K562 (cell line): ENCODE data around the gene PHF19. TPM values are rescaled to one million over a fixed set of nuclear protein-coding genes. Genes with fewer than 3 reads are reported as not detected.
A peak's percentile ranks its signal among the peaks of the same experiment; 100 is the strongest.

ENCODE experiments used
- ATAC-seq: fragments of 200-7000 bp; cut with Tn5 transposase; 3 replicates; pipeline ENCODE4 v1.9.1; 2020; ENCODE audit warnings: moderate library complexity
- BruUV-seq: library from RNA; stranded (reverse); fragments of 400-500 nt; replicated peaks from 2 replicates; lab custom pipeline; 2021; lab: Mats Ljungman, UMichigan
- CTCF ChIA-PET: fragments of 300-600 bp; formaldehyde crosslinking; extraction: SDS; loops from one replicate; lab custom pipeline; 2021; ENCODE audit warnings: low intra/inter-chr PET ratio; lab: Yijun Ruan, JAX
- POLR2A ChIA-PET: fragments of 300-600, 350-650 bp; sonication (Branson Sonifier 250); formaldehyde crosslinking; extraction: SDS; loops from one replicate; lab custom pipeline; 2021; ENCODE audit warnings: antibody characterized with exemption, inconsistent platforms; lab: Yijun Ruan, JAX
- DNase-seq, 4 experiments: peaks; one replicate each; pipeline versions ENCODE4 v3.0.0 to v3.0.0-alpha.2; 2011 to 2018; ENCODE audit warnings: low spot score in 3 of 4, mixed read lengths in 3 of 4; ENCODE audit errors: extremely low read depth in 1 of 4
- FAIRE-seq: peaks from 2 replicates; lab custom pipeline; 2011; peaks lifted over from hg19 to GRCh38; lab: Jason Lieb, UNC
- H2AFZ ChIP-seq: 2 replicates; pipeline ENCODE4 v1.6.0; 2011; ENCODE audit warnings: low read depth, low read length, control low read depth, inconsistent platforms
- H3K27ac ChIP-seq: fragments of 200-600 bp; 3 replicates; pipeline ENCODE4 v1.8.0; 2011; ENCODE audit warnings: low read depth, mild to moderate bottlenecking, control low read depth, inconsistent platforms, low read length, moderate library complexity, mixed read lengths; ENCODE audit errors: extremely low read depth
- H3K27me3 ChIP-seq, 2 experiments: fragments of 300-600 bp in 1 of 2; 2 replicates in 1 of 2; 3 replicates in 1 of 2; pipeline versions ENCODE4 v1.6.0 to v1.8.0; 2011; ENCODE audit warnings: inconsistent platforms in 2 of 2, low read length in 2 of 2, mild to moderate bottlenecking in 1 of 2, mixed read lengths in 1 of 2, moderate library complexity in 1 of 2; ENCODE audit not compliant: control insufficient read depth in 2 of 2, insufficient read depth in 2 of 2
- H3K36me3 ChIP-seq: fragments of 300-600 bp; 3 replicates; pipeline ENCODE4 v1.8.0; 2011; ENCODE audit warnings: mild to moderate bottlenecking, low read length, inconsistent platforms; ENCODE audit not compliant: control insufficient read depth, insufficient read depth
- H3K4me1 ChIP-seq, 2 experiments: fragments of 200-600 bp in 1 of 2; replicated peaks in 1 of 2; 2 replicates in 1 of 2; 3 replicates in 1 of 2; pipeline versions ENCODE4 v1.5.1 to v1.8.0; 2011; ENCODE audit warnings: inconsistent platforms in 2 of 2, low read length in 2 of 2, mild to moderate bottlenecking in 1 of 2, mixed read lengths in 1 of 2, moderate library complexity in 1 of 2; ENCODE audit not compliant: control insufficient read depth in 2 of 2, insufficient read depth in 2 of 2
- H3K4me2 ChIP-seq: 2 replicates; pipeline ENCODE4 v1.6.1; 2011; ENCODE audit warnings: low read length, control low read depth, inconsistent platforms, mixed read lengths; ENCODE audit not compliant: insufficient read depth
- H3K4me3 ChIP-seq: fragments of 200-600 bp; sonication (generic), shearing (Covaris generic); 2 replicates; pipeline ENCODE4 v1.5.1; 2016; ENCODE audit warnings: control low read depth, inconsistent platforms
- H3K79me2 ChIP-seq: fragments of 200-600 bp; 3 replicates; pipeline ENCODE4 v1.8.0; 2011; ENCODE audit warnings: low read length, inconsistent platforms; ENCODE audit not compliant: control insufficient read depth, insufficient read depth
- H3K9ac ChIP-seq, 2 experiments: 2 replicates each; pipeline versions ENCODE4 v1.6.0 to v1.6.1; 2011; ENCODE audit warnings: low read depth in 2 of 2, low read length in 2 of 2, control low read depth in 1 of 2, inconsistent platforms in 1 of 2, mild to moderate bottlenecking in 1 of 2, mixed read lengths in 1 of 2; ENCODE audit not compliant: insufficient read depth in 1 of 2
- H3K9me1 ChIP-seq: one replicate; pipeline ENCODE4 v1.6.0; 2011; ENCODE audit warnings: inconsistent platforms, mild to moderate bottlenecking, low read length, moderate library complexity; ENCODE audit not compliant: control insufficient read depth, insufficient read depth
- H3K9me3 ChIP-seq: replicated peaks from 2 replicates; pipeline ENCODE4 v1.5.1; 2011; ENCODE audit warnings: low read depth, low read length, inconsistent platforms; ENCODE audit not compliant: control insufficient read depth, insufficient read depth
- H4K20me1 ChIP-seq: replicated peaks from 2 replicates; pipeline ENCODE4 v1.6.1; 2011; ENCODE audit warnings: low read length, inconsistent platforms, mixed read lengths; ENCODE audit not compliant: control insufficient read depth, insufficient read depth
- E2F1 ChIP-seq: sonication (generic); formaldehyde crosslinking; IDR thresholded peaks from 2 replicates; pipeline ENCODE4 v1.8.1; 2023; ENCODE audit warnings: mild to moderate bottlenecking, missing genetic modification reagents, moderate library complexity
- HNRNPH1 ChIP-seq: fragments of 200-400 bp; formaldehyde crosslinking; optimal IDR thresholded peaks from 2 replicates; pipeline ENCODE3; 2017; ENCODE audit warnings: low read depth, mild to moderate bottlenecking, low read length, moderate library complexity
- HNRNPLL ChIP-seq: fragments of 200-400 bp; formaldehyde crosslinking; IDR thresholded peaks from 2 replicates; pipeline ENCODE4 v1.6.1; 2017; ENCODE audit warnings: low read length, low read depth, mild to moderate bottlenecking; ENCODE audit not compliant: poor library complexity, severe bottlenecking
- NCOA1 ChIP-seq: fragments of 450-650 bp; IDR thresholded peaks from 2 replicates; pipeline ENCODE4 v1.6.1; 2016; ENCODE audit warnings: low read depth
- POLR3G ChIP-seq: IDR thresholded peaks from 2 replicates; pipeline ENCODE4 v1.6.1; 2011; ENCODE audit not compliant: insufficient read length, insufficient replicate concordance; ENCODE audit errors: extremely low read depth
- SMARCA5 ChIP-seq: fragments of 450-650 bp; IDR thresholded peaks from 2 replicates; pipeline ENCODE4 v1.6.1; 2016
- STAT6 ChIP-seq: sonication (generic); formaldehyde crosslinking; IDR thresholded peaks from 2 replicates; pipeline ENCODE4 v1.8.1; 2023; ENCODE audit warnings: mild to moderate bottlenecking, missing genetic modification reagents
- WGBS: fragments of 100-300 bp; shearing (Covaris generic); methylation state at CpG from one replicate; pipeline ENCODE4 v1.1.6; 2016; ENCODE audit warnings: low coverage, mixed read lengths; ENCODE audit not compliant: insufficient coverage; ENCODE audit errors: missing lambda C conversion rate; 5-methylcytosine and 5-hydroxymethylcytosine counted together
- in situ Hi-C: fragments of 300-500 bp; cut with MboI; formaldehyde crosslinking; loops from 4 replicates; pipeline ENCODE4 v1.15.0; 2018; ENCODE audit warnings: inconsistent platforms, mixed read lengths
- intact Hi-C: fragments of 100-400 bp; cut with micrococcal nuclease; formaldehyde crosslinking; loops from 2 replicates; pipeline ENCODE4 v1.14.2; 2022
- polyA plus RNA-seq, 8 experiments: library from polyadenylated mRNA; depleted of rRNA in 4 of 8; stranded (reverse) in 5 of 8; unstranded in 3 of 8; fragments of >200 nt; fragmentation: Nextera tagmentation in 2 of 8; fragmentation: Illumina TruSeq in 1 of 8; extraction: Ambion mirVana in 2 of 8; extraction: Trizol in 1 of 8; gene quantifications; 2 replicates each; pipeline versions ENCODE4 v1.2.1 to v1.2.3, GENCODE V29; 2011 to 2014; ENCODE audit warnings: inconsistent platforms in 1 of 8, missing spikeins in 1 of 8
- total RNA-seq, 7 experiments: library from RNA; depleted of rRNA in 6 of 7; stranded (reverse); fragments of >200 nt in 6 of 7; fragmentation: Illumina TruSeq in 2 of 7; extraction: Trizol in 2 of 7; gene quantifications; 2 replicates each; pipeline versions ENCODE4 v1.2.1 to v1.2.3, GENCODE V29; 2011 to 2021; ENCODE audit warnings: low replicate concordance in 1 of 7
- TF ChIP-seq, protein P1 (sequence below), 2 experiments: fragments of 450-650 bp in 1 of 2; sonication (generic) in 1 of 2; formaldehyde crosslinking in 1 of 2; IDR thresholded peaks in 1 of 2; conservative IDR thresholded peaks in 1 of 2; 2 replicates each; pipeline versions ENCODE4 v1.6.1 to v1.8.1; 2016 to 2023; ENCODE audit warnings: mild to moderate bottlenecking in 2 of 2, moderate library complexity in 2 of 2, inconsistent platforms in 1 of 2, missing genetic modification reagents in 1 of 2

PHF19 gene
- total and polyA plus RNA-seq, 9 of the 15 experiments (the other 6 are each of a cell fraction or from before 2014, with no cell fraction given), result 95.8 to 403 (median 255) TPM

GRCh38 chr9:120885958-120886357 is 9.0 kb upstream of the PHF19 start:
- H3K27ac ChIP-seq, result no peak overlapping the region
- no peaks in the 10 kb centered on the region for H3K9me3 ChIP-seq
- POLR2A ChIA-PET, result interaction anchor here (0.7 to 22.9 kb wide), 7 partner anchors 10 to 42 kb away, joined by 4 to 464 read pairs (median 10); partner anchors contain the start of gene PHF19
- no peak overlapping the region for H3K4me2 ChIP-seq
- no peaks in the 10 kb centered on the region for H3K27me3 ChIP-seq
- H3K4me1 ChIP-seq, result peaks cover 20 to 30% of the 10 kb centered on the region in 2 experiments
- H3K79me2 ChIP-seq, result no peaks in the 10 kb centered on the region
- FAIRE-seq (no peak), ATAC-seq (peak; percentile 23), DNase-seq (peak in 2 of 4 experiments; percentile 40 to 45)
- no peaks in the 10 kb centered on the region for H3K36me3 ChIP-seq
- H2AFZ ChIP-seq, result peak overlapping the region; percentile 36
- H3K9ac ChIP-seq, result peak overlapping the region in 1 of 2 experiments; percentile 69; a peak in 2 of 4 replicates
- no peaks in the 10 kb centered on the region for H4K20me1 ChIP-seq
- CTCF ChIA-PET, result no interaction called here
- H3K9me1 ChIP-seq, result no peaks in the 10 kb centered on the region
- intact Hi-C loops (loop anchor here (1.0 kb wide), 1 partner anchor 21 kb away; no protein-coding TSS in a partner anchor), in situ Hi-C loops (no loop called here)
- 49% methylated on average over 5 of the region's 5 CpGs for WGBS
- no peak overlapping the region for H3K4me3 ChIP-seq
- TF ChIP-seq HNRNPH1 (no peak), POLR3G (no peak), SMARCA5 (no peak), E2F1 (CRISPR knock-in tag) (0 out of 2 replicates have a peak, but pooled peaks have one; percentile 51), STAT6 (CRISPR knock-in tag) (0 out of 2 replicates have a peak, but pooled peaks have one; percentile 49), NCOA1 (no peak), HNRNPLL (peak; percentile 21)
- TF ChIP-seq, protein P1, sequence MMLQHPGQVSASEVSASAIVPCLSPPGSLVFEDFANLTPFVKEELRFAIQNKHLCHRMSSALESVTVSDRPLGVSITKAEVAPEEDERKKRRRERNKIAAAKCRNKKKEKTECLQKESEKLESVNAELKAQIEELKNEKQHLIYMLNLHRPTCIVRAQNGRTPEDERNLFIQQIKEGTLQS (IDR thresholded peaks at IDR 0.05), result no peak
- TF ChIP-seq, protein P1 (CRISPR knock-in tag; conservative IDR thresholded peaks at IDR 0.05), result 0 out of 2 replicates have a peak, but pooled peaks have one; percentile 23
- BruUV-seq, result no TSS peak
